Caco-2 (cell line): ENCODE data around the gene THBS2. TPM values are rescaled to one million over a fixed set of nuclear protein-coding genes. Genes with fewer than 3 reads are reported as not detected.

ENCODE experiments used
- BruUV-seq: library from RNA; stranded (reverse); fragments of 400-500 nt; replicated peaks from 2 replicates; lab custom pipeline; 2021; lab: Mats Ljungman, UMichigan
- CTCF ChIA-PET: fragments of 300-600 bp; sonication (Branson Sonifier 250); formaldehyde crosslinking; loops from one replicate; lab custom pipeline; 2022; ENCODE audit warnings: antibody characterized with exemption; lab: Charles Lee
- POLR2A ChIA-PET: fragments of 300-600 bp; sonication (Branson Sonifier 250); formaldehyde crosslinking; loops from one replicate; lab custom pipeline; 2022; ENCODE audit warnings: antibody characterized with exemption; lab: Charles Lee
- DNase-seq, 2 experiments: peaks; one replicate each; pipeline versions ENCODE4 v3.0.0 to v3.0.0-alpha.2; 2020 to 2022
- H3K27me3 ChIP-seq: replicated peaks from 2 replicates; pipeline ENCODE4 v1.6.0; 2011; ENCODE audit warnings: low read length; ENCODE audit not compliant: control insufficient read depth, insufficient read depth
- H3K36me3 ChIP-seq: 2 replicates; pipeline ENCODE4 v1.5.1; 2011; ENCODE audit warnings: low read length; ENCODE audit not compliant: control insufficient read depth, insufficient read depth
- H3K4me1 ChIP-seq: fragments of 250-450 bp; sonication (Bioruptor Pico); 2 replicates; pipeline ENCODE4 v1.5.1; 2020; ENCODE audit warnings: mild to moderate bottlenecking
- H3K4me3 ChIP-seq: 2 replicates; pipeline ENCODE4 v1.5.1; 2011; ENCODE audit warnings: low read depth, mild to moderate bottlenecking, control low read depth, low read length
- H3K9me3 ChIP-seq: fragments of 250-450 bp; sonication (Bioruptor Pico); 2 replicates; pipeline ENCODE4 v1.5.1; 2020; ENCODE audit warnings: mild to moderate bottlenecking, moderate library complexity
- H3K27ac Mint-ChIP-seq: one replicate; pipeline ENCODE4 v1.8.0; 2022; ENCODE audit warnings: mixed read lengths; ENCODE audit not compliant: unreplicated experiment
- H3K27me3 Mint-ChIP-seq: one replicate; pipeline ENCODE4 v1.8.0; 2022; ENCODE audit warnings: mixed read lengths; ENCODE audit not compliant: insufficient read depth, unreplicated experiment
- H3K36me3 Mint-ChIP-seq: one replicate; pipeline ENCODE4 v1.8.0; 2022; ENCODE audit warnings: mild to moderate bottlenecking, mixed read lengths; ENCODE audit not compliant: insufficient read depth, unreplicated experiment
- H3K4me1 Mint-ChIP-seq: one replicate; pipeline ENCODE4 v1.8.0; 2022; ENCODE audit warnings: low read depth, mixed read lengths; ENCODE audit not compliant: unreplicated experiment
- H3K4me3 Mint-ChIP-seq: one replicate; pipeline ENCODE4 v1.8.0; 2022; ENCODE audit warnings: mild to moderate bottlenecking, moderate library complexity, mixed read lengths; ENCODE audit not compliant: unreplicated experiment
- H3K9me3 Mint-ChIP-seq: one replicate; pipeline ENCODE4 v1.8.0; 2022; ENCODE audit warnings: mixed read lengths; ENCODE audit not compliant: unreplicated experiment
- intact Hi-C: fragments of 100-400 bp; cut with micrococcal nuclease; formaldehyde crosslinking; loops from one replicate; pipeline ENCODE4 v1.10.0; 2022; ENCODE audit not compliant: unreplicated experiment
- total RNA-seq: library from RNA; stranded (reverse); gene quantifications from 2 replicates; pipeline ENCODE4 v1.2.3, GENCODE V29; 2022
- TF ChIP-seq, protein P1 (sequence below), 2 experiments: fragments of 200-600 bp in 1 of 2; IDR thresholded peaks; 1 replicate in 1 of 2; 2 replicates in 1 of 2; pipeline versions ENCODE4 v1.5.1 to v1.8.0; 2011 to 2022; ENCODE audit warnings: antibody characterized with exemption in 1 of 2, control low read depth in 1 of 2, inconsistent platforms in 1 of 2, low read depth in 1 of 2, low read length in 1 of 2, mild to moderate bottlenecking in 1 of 2, moderate library complexity in 1 of 2; ENCODE audit not compliant: insufficient read depth in 1 of 2, severe bottlenecking in 1 of 2, unreplicated experiment in 1 of 2

Gene THBS2
- total RNA-seq, 1 experiment from 2014 or later = 0.07 TPM

- no peaks in the 10 kb centered on the region for H3K36me3 ChIP-seq
- H3K27me3 Mint-ChIP-seq = no peaks in the 10 kb centered on the region
- TF ChIP-seq, protein P1, sequence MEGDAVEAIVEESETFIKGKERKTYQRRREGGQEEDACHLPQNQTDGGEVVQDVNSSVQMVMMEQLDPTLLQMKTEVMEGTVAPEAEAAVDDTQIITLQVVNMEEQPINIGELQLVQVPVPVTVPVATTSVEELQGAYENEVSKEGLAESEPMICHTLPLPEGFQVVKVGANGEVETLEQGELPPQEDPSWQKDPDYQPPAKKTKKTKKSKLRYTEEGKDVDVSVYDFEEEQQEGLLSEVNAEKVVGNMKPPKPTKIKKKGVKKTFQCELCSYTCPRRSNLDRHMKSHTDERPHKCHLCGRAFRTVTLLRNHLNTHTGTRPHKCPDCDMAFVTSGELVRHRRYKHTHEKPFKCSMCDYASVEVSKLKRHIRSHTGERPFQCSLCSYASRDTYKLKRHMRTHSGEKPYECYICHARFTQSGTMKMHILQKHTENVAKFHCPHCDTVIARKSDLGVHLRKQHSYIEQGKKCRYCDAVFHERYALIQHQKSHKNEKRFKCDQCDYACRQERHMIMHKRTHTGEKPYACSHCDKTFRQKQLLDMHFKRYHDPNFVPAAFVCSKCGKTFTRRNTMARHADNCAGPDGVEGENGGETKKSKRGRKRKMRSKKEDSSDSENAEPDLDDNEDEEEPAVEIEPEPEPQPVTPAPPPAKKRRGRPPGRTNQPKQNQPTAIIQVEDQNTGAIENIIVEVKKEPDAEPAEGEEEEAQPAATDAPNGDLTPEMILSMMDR (IDR thresholded peaks at IDR 0.05; ENCODE audit: insufficient read depth in 1 of 2, low read depth in 1 of 2, low read length in 1 of 2, severe bottlenecking in 1 of 2, unreplicated experiment in 1 of 2) = no peak
- no peaks in the 10 kb centered on the region for H3K4me1 ChIP-seq
- no peak overlapping the region for H3K4me3 ChIP-seq
- intact Hi-C loops = no loop called here
- H3K9me3 Mint-ChIP-seq = peaks cover 31% of the 10 kb centered on the region
- no peak overlapping the region for H3K4me3 Mint-ChIP-seq
- H3K9me3 ChIP-seq = 0 out of 2 replicates have a peak, but pooled peaks cover 4% of the 10 kb centered on the region
- no TSS peak for BruUV-seq
- H3K4me1 Mint-ChIP-seq = no peaks in the 10 kb centered on the region
- peaks cover 4% of the 10 kb centered on the region for H3K36me3 Mint-ChIP-seq
- H3K27me3 ChIP-seq = no peaks in the 10 kb centered on the region
- no peak for DNase-seq
- POLR2A ChIA-PET = no interaction called here
- CTCF ChIA-PET = no interaction called here
- no peak overlapping the region for H3K27ac Mint-ChIP-seq
Observed at GRCh38 chr6:169236545-169236944, 17.1 kb downstream of the THBS2 start.

DNA sequence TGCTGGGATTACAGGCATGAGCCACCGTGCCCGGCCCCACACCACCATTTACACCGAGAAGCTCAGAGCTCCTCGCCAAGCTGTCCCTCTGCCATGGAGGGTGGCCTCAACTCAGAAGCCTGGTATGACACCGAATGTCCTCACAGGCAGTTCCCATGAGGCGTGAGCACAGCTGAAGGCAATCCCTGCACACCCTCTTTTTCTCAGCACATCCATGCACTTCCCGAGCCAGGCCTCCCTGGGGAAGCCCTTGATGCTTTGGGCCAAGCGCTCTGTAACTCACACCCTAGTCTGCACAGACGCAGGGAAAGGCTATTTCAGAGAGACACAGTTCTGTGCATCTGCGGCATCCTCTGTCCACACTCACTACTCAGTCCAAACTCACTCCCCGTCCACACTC is 18.4 kb downstream of the THBS2 start:
- no peak overlapping the region for H3K4me3 ChIP-seq
- peaks cover 31% of the 10 kb centered on the region for H3K9me3 Mint-ChIP-seq
- TF ChIP-seq, protein P1 (IDR thresholded peaks at IDR 0.05; ENCODE audit: insufficient read depth in 1 of 2, low read depth in 1 of 2, low read length in 1 of 2, severe bottlenecking in 1 of 2, unreplicated experiment in 1 of 2) = no peak
- H3K27ac Mint-ChIP-seq = no peak overlapping the region
- no peaks in the 10 kb centered on the region for H3K4me1 Mint-ChIP-seq
- H3K36me3 ChIP-seq = no peaks in the 10 kb centered on the region
- DNase-seq = no peak
- H3K27me3 Mint-ChIP-seq = no peaks in the 10 kb centered on the region
- H3K4me1 ChIP-seq = no peaks in the 10 kb centered on the region
- no TSS peak for BruUV-seq
- no peak overlapping the region for H3K4me3 Mint-ChIP-seq
- intact Hi-C loops = no loop called here
- ChIA-PET CTCF (no interaction called here), POLR2A (no interaction called here)
- H3K27me3 ChIP-seq = no peaks in the 10 kb centered on the region
- H3K36me3 Mint-ChIP-seq = peaks cover 4% of the 10 kb centered on the region
- 0 out of 2 replicates have a peak, but pooled peaks cover 4% of the 10 kb centered on the region for H3K9me3 ChIP-seq

GRCh38 chr6:169234634-169235033 is 19.0 kb downstream of the THBS2 start:
- H3K4me1 Mint-ChIP-seq = no peaks in the 10 kb centered on the region
- intact Hi-C loops = no loop called here
- no peak overlapping the region for H3K4me3 ChIP-seq
- DNase-seq = no peak
- no peaks in the 10 kb centered on the region for H3K27me3 ChIP-seq
- H3K4me1 ChIP-seq = no peaks in the 10 kb centered on the region
- H3K9me3 ChIP-seq = 0 out of 2 replicates have a peak, but pooled peaks cover 4% of the 10 kb centered on the region
- peaks cover 4% of the 10 kb centered on the region for H3K36me3 Mint-ChIP-seq
- no TSS peak for BruUV-seq
- TF ChIP-seq, protein P1 (IDR thresholded peaks at IDR 0.05; ENCODE audit: insufficient read depth in 1 of 2, low read depth in 1 of 2, low read length in 1 of 2, severe bottlenecking in 1 of 2, unreplicated experiment in 1 of 2) = no peak
- no peaks in the 10 kb centered on the region for H3K27me3 Mint-ChIP-seq
- POLR2A ChIA-PET = no interaction called here
- H3K27ac Mint-ChIP-seq = no peak overlapping the region
- H3K4me3 Mint-ChIP-seq = no peak overlapping the region
- peaks cover 31% of the 10 kb centered on the region for H3K9me3 Mint-ChIP-seq
- no peaks in the 10 kb centered on the region for H3K36me3 ChIP-seq
- CTCF ChIA-PET = no interaction called here
